Measurements from ENCODE around the gene RBM17.

RBM17 gene

GRCh38 chr10:6052247-6053221 is 36.3 kb upstream of the RBM17 start:
- H3K27ac ChIP-seq: no peak overlapping the region
- TF ChIP-seq CTCF (conservative IDR thresholded peaks at IDR 0.05) (no peak), ZFX (IDR thresholded peaks at IDR 0.05) (no peak)

GRCh38 chr10:6053303-6053702 is 35.5 kb upstream of the RBM17 start:
- TF ChIP-seq ZFX (IDR thresholded peaks at IDR 0.05): no peak
- no peak for TF ChIP-seq CTCF (conservative IDR thresholded peaks at IDR 0.05)
- no peak overlapping the region for H3K27ac ChIP-seq

- TF ChIP-seq ZFX (IDR thresholded peaks at IDR 0.05): no peak
- TF ChIP-seq CTCF (conservative IDR thresholded peaks at IDR 0.05): no peak
- H3K27ac ChIP-seq: no peak overlapping the region
Measured at GRCh38 chr10:6053816-6054631, 34.8 kb upstream of the RBM17 start.

- no peak overlapping the region for H3K27ac ChIP-seq
- no peak for TF ChIP-seq ZFX (IDR thresholded peaks at IDR 0.05)
Measured at GRCh38 chr10:6054884-6055283, 34.0 kb upstream of the RBM17 start.

- TF ChIP-seq ZFX (IDR thresholded peaks at IDR 0.05): no peak
- TF ChIP-seq CTCF (conservative IDR thresholded peaks at IDR 0.05): no peak
- no peak overlapping the region for H3K27ac ChIP-seq
Measured at GRCh38 chr10:6055929-6056328, 32.9 kb upstream of the RBM17 start.

DNA sequence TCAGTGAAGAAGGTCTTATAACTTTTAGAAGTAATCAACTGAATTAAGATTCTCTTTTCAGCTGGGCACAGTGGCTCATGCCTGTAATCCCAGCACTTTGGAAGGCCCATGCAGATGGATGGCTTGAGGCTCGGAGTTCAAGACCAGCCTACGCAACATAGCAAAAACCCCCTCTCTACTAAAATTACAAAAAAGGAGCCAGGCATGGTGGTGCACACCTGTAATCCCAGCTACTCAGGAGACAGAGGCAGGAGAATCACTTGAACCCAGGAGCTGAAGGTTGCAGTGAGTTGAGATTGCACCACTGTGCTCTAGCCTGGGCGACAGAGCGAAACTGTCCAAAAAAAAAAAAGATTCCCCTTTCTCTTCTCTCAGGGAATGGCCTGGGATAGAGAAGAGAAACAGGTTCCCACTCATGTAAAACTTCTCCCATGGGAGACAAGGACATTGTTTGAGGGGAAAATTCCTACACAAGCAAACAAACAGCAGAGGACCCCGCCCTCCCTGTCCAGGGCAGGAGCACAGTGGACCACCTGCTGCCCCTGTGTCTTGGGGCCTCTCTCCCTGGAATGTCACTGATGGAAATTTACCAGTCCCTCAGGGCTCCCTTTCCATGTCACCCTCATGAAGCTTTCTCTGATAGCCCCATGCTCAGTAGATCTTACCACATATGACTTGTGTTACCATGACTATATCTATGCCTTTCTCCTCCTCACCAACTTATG is 32.3 kb upstream of the RBM17 start:
- no peak overlapping the region for H3K27ac ChIP-seq
- TF ChIP-seq CTCF (conservative IDR thresholded peaks at IDR 0.05) (no peak), ZFX (IDR thresholded peaks at IDR 0.05) (no peak)

GRCh38 chr10:6058682-6059475 is 30.0 kb upstream of the RBM17 start:
- H3K27ac ChIP-seq: no peak overlapping the region
- no peak for TF ChIP-seq CTCF (conservative IDR thresholded peaks at IDR 0.05)
- TF ChIP-seq ZFX (IDR thresholded peaks at IDR 0.05): no peak

Data from C4-2B (cell line).